Astrocyte (in vitro differentiated cells and primary cell): Measurements from ENCODE around the gene SOX15. TPM values are rescaled to one million over a fixed set of nuclear protein-coding genes. Genes with fewer than 3 reads are reported as not detected.

ENCODE experiments used
- DNase-seq: peaks from one replicate; pipeline ENCODE4 v3.0.0-alpha.2; 2010; ENCODE audit warnings: low read depth
- FAIRE-seq: peaks from 2 replicates; lab custom pipeline; 2011; peaks lifted over from hg19 to GRCh38; lab: Jason Lieb, UNC
- H2AFZ ChIP-seq: 2 replicates; pipeline ENCODE4 v1.6.0; 2012; ENCODE audit warnings: low read depth, low read length, inconsistent platforms
- H3K27ac ChIP-seq: 2 replicates; pipeline ENCODE4 v1.5.1; 2011; ENCODE audit warnings: low read depth, low read length, inconsistent platforms
- H3K27me3 ChIP-seq: 2 replicates; pipeline ENCODE4 v1.6.0; 2011; ENCODE audit warnings: low read length, inconsistent platforms; ENCODE audit not compliant: insufficient read depth
- H3K36me3 ChIP-seq: 2 replicates; pipeline ENCODE4 v1.5.1; 2011; ENCODE audit warnings: low read length, inconsistent platforms; ENCODE audit not compliant: insufficient read depth
- H3K4me1 ChIP-seq: 2 replicates; pipeline ENCODE4 v1.5.1; 2011; ENCODE audit warnings: low read length, inconsistent platforms; ENCODE audit not compliant: insufficient read depth
- H3K4me2 ChIP-seq: 2 replicates; pipeline ENCODE4 v1.6.0; 2012; ENCODE audit warnings: low read length, inconsistent platforms
- H3K4me3 ChIP-seq: 2 replicates; pipeline ENCODE4 v1.5.1; 2011; ENCODE audit warnings: low read depth, mild to moderate bottlenecking, low read length, inconsistent platforms; ENCODE audit not compliant: insufficient read depth
- H3K79me2 ChIP-seq: 2 replicates; pipeline ENCODE4 v1.6.0; 2012; ENCODE audit warnings: mild to moderate bottlenecking, low read length, inconsistent platforms; ENCODE audit not compliant: insufficient read depth
- H3K9ac ChIP-seq: 2 replicates; pipeline ENCODE4 v1.6.0; 2012; ENCODE audit warnings: mild to moderate bottlenecking, low read length, inconsistent platforms
- H3K9me3 ChIP-seq: 2 replicates; pipeline ENCODE4 v1.5.1; 2012; ENCODE audit warnings: low read depth, mild to moderate bottlenecking, low read length, inconsistent platforms; ENCODE audit not compliant: insufficient read depth
- H4K20me1 ChIP-seq: 2 replicates; pipeline ENCODE4 v1.6.0; 2012; ENCODE audit warnings: low read length, inconsistent platforms; ENCODE audit not compliant: insufficient read depth
- H3K27ac Mint-ChIP-seq: one replicate; pipeline ENCODE4 v1.8.0; 2021; ENCODE audit warnings: mild to moderate bottlenecking, mixed read lengths; ENCODE audit not compliant: unreplicated experiment
- H3K27me3 Mint-ChIP-seq: one replicate; pipeline ENCODE4 v1.8.0; 2021; ENCODE audit warnings: low read depth, mixed read lengths; ENCODE audit not compliant: unreplicated experiment
- H3K36me3 Mint-ChIP-seq: one replicate; pipeline ENCODE4 v1.8.0; 2021; ENCODE audit warnings: low read depth, mixed read lengths; ENCODE audit not compliant: unreplicated experiment
- H3K4me1 Mint-ChIP-seq: one replicate; pipeline ENCODE4 v1.8.0; 2021; ENCODE audit warnings: low read depth, mixed read lengths; ENCODE audit not compliant: unreplicated experiment
- H3K4me3 Mint-ChIP-seq: one replicate; pipeline ENCODE4 v1.8.0; 2021; ENCODE audit warnings: mild to moderate bottlenecking, moderate library complexity, mixed read lengths; ENCODE audit not compliant: unreplicated experiment
- H3K9me3 Mint-ChIP-seq: one replicate; pipeline ENCODE4 v1.8.0; 2021; ENCODE audit warnings: mild to moderate bottlenecking, mixed read lengths; ENCODE audit not compliant: unreplicated experiment
- EZH2 ChIP-seq: IDR thresholded peaks from 2 replicates; pipeline ENCODE4 v1.6.1; 2012; ENCODE audit warnings: mild to moderate bottlenecking, low read length, inconsistent platforms; ENCODE audit not compliant: insufficient read depth
- total RNA-seq: library from RNA; stranded (reverse); gene quantifications from 2 replicates; pipeline ENCODE4 v1.2.1, GENCODE V29; 2021
- TF ChIP-seq, protein P1 (sequence below): IDR thresholded peaks from 2 replicates; pipeline ENCODE4 v1.5.1; 2011; ENCODE audit warnings: low read depth, mild to moderate bottlenecking, inconsistent platforms, low read length, moderate library complexity; ENCODE audit not compliant: insufficient read depth

Gene SOX15
- total RNA-seq, 1 donor from 2014 or later, result 4.0 TPM

DNA sequence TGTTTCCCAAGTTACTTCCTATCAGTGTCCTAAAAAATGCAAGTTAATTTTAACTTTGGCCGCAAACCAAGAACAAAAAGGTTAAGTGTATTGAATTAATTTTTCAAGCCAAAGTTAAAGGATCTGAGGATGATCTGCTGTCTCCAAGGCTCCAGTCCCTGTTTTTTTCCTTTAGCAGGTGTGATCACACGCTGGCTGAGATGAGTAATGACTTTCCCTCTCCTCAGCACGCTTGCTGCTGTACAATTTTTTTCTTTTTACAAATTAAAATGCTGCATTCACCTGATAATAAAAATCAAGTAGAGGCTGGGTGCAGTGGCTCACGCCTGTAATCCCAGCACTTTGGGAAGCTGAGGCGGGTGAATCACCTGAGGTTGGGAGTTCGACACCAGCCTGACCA lies 45.0 kb downstream of the SOX15 start:
- no peak for FAIRE-seq

DNA sequence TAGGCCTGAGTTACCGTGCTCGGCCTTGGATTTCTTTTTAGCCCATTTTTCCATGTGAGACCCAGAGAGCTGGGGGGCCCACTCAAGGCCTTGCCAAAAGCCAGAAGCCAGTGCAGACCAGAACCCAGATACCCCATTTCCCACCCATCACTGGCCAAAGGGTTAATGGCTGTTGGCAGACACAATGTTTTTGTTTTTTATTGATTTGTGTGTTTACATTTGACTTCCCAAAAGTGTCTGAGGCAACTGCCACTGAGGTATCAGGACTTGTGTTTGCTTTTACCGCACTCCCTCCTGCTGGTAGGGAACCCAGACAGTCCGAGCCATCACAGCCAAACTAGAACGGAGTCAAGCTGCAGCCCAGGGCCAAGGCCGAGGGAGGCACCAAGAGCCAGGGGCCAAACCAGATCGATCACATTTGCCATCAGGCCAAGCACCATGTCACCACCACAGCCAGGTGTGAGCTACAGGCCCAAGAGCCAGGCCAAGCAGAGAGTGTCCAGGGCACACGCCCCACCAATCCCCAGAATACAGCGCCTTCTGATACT lies 48.7 kb downstream of the SOX15 start:
- H3K27ac ChIP-seq, result no peak overlapping the region
- no peaks in the 10 kb centered on the region for H3K36me3 ChIP-seq
- peaks cover 5% of the 10 kb centered on the region for H3K4me1 ChIP-seq
- DNase-seq (no peak), FAIRE-seq (no peak)
- no peak overlapping the region for H3K9ac ChIP-seq
- TF ChIP-seq, protein P1, sequence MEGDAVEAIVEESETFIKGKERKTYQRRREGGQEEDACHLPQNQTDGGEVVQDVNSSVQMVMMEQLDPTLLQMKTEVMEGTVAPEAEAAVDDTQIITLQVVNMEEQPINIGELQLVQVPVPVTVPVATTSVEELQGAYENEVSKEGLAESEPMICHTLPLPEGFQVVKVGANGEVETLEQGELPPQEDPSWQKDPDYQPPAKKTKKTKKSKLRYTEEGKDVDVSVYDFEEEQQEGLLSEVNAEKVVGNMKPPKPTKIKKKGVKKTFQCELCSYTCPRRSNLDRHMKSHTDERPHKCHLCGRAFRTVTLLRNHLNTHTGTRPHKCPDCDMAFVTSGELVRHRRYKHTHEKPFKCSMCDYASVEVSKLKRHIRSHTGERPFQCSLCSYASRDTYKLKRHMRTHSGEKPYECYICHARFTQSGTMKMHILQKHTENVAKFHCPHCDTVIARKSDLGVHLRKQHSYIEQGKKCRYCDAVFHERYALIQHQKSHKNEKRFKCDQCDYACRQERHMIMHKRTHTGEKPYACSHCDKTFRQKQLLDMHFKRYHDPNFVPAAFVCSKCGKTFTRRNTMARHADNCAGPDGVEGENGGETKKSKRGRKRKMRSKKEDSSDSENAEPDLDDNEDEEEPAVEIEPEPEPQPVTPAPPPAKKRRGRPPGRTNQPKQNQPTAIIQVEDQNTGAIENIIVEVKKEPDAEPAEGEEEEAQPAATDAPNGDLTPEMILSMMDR, result no peak
- TF ChIP-seq EZH2, result no peak
- no peak overlapping the region for H3K4me3 ChIP-seq
- H2AFZ ChIP-seq, result no peak overlapping the region
- H4K20me1 ChIP-seq, result no peaks in the 10 kb centered on the region
- no peak overlapping the region for H3K27ac Mint-ChIP-seq
- peaks cover 10% of the 10 kb centered on the region for H3K9me3 Mint-ChIP-seq
- H3K79me2 ChIP-seq, result no peaks in the 10 kb centered on the region
- H3K27me3 Mint-ChIP-seq, result peaks cover 23% of the 10 kb centered on the region
- H3K9me3 ChIP-seq, result peaks cover 9% of the 10 kb centered on the region
- no peak overlapping the region for H3K4me2 ChIP-seq
- peaks cover 9% of the 10 kb centered on the region for H3K4me1 Mint-ChIP-seq
- H3K4me3 Mint-ChIP-seq, result no peak overlapping the region
- H3K36me3 Mint-ChIP-seq, result no peaks in the 10 kb centered on the region
- H3K27me3 ChIP-seq, result no peaks in the 10 kb centered on the region

More for the DNA sequence above, 45.0 kb downstream of the SOX15 start:
- no peaks in the 10 kb centered on the region for H3K79me2 ChIP-seq
- Mint-ChIP-seq H3K36me3 (no peaks in the 10 kb centered on the region), H3K27ac (no peak overlapping the region), H3K4me1 (no peaks in the 10 kb centered on the region), H3K9me3 (peaks cover 5% of the 10 kb centered on the region), H3K27me3 (peaks cover 26% of the 10 kb centered on the region), H3K4me3 (no peak overlapping the region)
- peaks cover 11% of the 10 kb centered on the region for H3K4me1 ChIP-seq
- H2AFZ ChIP-seq, result no peak overlapping the region
- no peak for DNase-seq
- H3K9me3 ChIP-seq, result no peaks in the 10 kb centered on the region
- H3K4me2 ChIP-seq, result no peak overlapping the region
- no peak for TF ChIP-seq EZH2
- TF ChIP-seq, protein P1, result no peak
- no peak overlapping the region for H3K27ac ChIP-seq
- H3K9ac ChIP-seq, result no peak overlapping the region
- no peak overlapping the region for H3K4me3 ChIP-seq
- no peaks in the 10 kb centered on the region for H4K20me1 ChIP-seq
- H3K27me3 ChIP-seq, result no peaks in the 10 kb centered on the region
- no peaks in the 10 kb centered on the region for H3K36me3 ChIP-seq

DNA sequence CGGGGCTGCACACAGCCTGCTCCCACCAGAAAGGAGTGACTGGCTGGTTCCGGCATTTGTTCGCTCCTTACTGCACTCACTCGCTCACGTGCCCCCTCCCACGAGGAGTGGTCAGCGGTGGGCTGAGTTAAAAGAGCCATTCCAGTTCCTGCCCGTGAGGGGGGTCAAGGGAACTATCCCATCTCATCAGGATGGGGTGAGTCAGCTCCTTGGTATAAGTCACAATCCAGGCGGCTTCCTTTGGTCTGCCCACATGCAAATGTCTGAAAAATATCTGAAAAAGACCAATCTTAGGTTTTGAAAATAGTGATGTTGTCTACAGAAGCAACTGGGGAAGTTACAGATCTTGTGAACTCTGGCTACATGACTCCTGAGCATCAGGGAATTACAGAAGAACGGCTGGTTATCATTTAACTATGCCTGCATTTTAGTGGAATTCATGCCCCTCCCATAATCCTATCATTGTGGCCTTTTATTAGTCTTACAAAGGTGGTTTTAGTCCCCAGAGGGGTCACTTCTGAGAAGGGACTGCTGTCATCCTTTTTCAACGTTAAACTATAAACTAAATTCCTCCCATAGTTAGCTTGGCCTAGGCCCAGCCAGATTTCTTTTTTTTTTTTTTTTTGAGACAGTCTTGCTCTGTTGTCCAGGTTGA lies 50.9 kb downstream of the SOX15 start:
- Histone ChIP-seq H2AFZ (peak overlapping the region; percentile 30), H3K4me1 (peaks cover 5% of the 10 kb centered on the region), H3K9ac (peak overlapping the region; percentile 8), H3K27ac (peak overlapping the region; percentile 23), H4K20me1 (no peaks in the 10 kb centered on the region), H3K9me3 (peaks cover 9% of the 10 kb centered on the region), H3K27me3 (no peaks in the 10 kb centered on the region), H3K4me2 (peak overlapping the region; percentile 61), H3K36me3 (no peaks in the 10 kb centered on the region), H3K4me3 (no peak overlapping the region), H3K79me2 (no peaks in the 10 kb centered on the region)
- Mint-ChIP-seq H3K27ac (peak overlapping the region; percentile 59), H3K4me1 (peaks cover 9% of the 10 kb centered on the region), H3K27me3 (peaks cover 20% of the 10 kb centered on the region), H3K36me3 (peaks cover 3% of the 10 kb centered on the region), H3K4me3 (peak overlapping the region; percentile 34), H3K9me3 (peaks cover 10% of the 10 kb centered on the region)
- DNase-seq, result peak; percentile 70
- no peak for TF ChIP-seq EZH2
- TF ChIP-seq, protein P1, result no peak
- no peak for FAIRE-seq
